Stimulated activated CD8-positive, alpha-beta memory T cell treated with anti-CD3 and anti-CD28 coated beads, Interleukin-15, amount 100 ng/mL, for 4 hours (primary cell): ENCODE data around the gene HOXB3.
A peak's percentile ranks its signal among the peaks of the same experiment; 100 is the strongest.

ENCODE experiments used
- DNase-seq, 2 donors: peaks; one replicate each; pipeline ENCODE4 v3.0.0-alpha.2; 2020; ENCODE audit warnings: low read depth in 2 of 2

Gene HOXB3

GRCh38 chr17:48597778-48598631 is 8.0 kb upstream of the HOXB3 start:
- DNase-seq, result no peak

- no peak for DNase-seq
Measured at GRCh38 chr17:48597528-48597777, 7.4 kb upstream of the HOXB3 start.

GRCh38 chr17:48596735-48597527 is 6.9 kb upstream of the HOXB3 start:
- no peak for DNase-seq

GRCh38 chr17:48596000-48596734 is 6.1 kb upstream of the HOXB3 start:
- DNase-seq, result no peak

GRCh38 chr17:48595278-48595999 is 5.4 kb upstream of the HOXB3 start:
- no peak for DNase-seq

GRCh38 chr17:48594538-48595277 is 4.7 kb upstream of the HOXB3 start:
- no peak for DNase-seq

GRCh38 chr17:48593840-48594537 is 3.9 kb upstream of the HOXB3 start:
- DNase-seq, result peak; percentile 45 to 51

- DNase-seq, result no peak
Measured at GRCh38 chr17:48593126-48593829, 3.2 kb upstream of the HOXB3 start, which contains the start of gene HOXB5. Gene HOXB5 (minus strand): TSS chr17:48593779. CDS start chr17:48593682, 97 bp downstream.

GRCh38 chr17:48592577-48592976 is 2.5 kb upstream of the HOXB3 start:
- DNase-seq, result no peak

GRCh38 chr17:48592057-48592514 is 2.0 kb upstream of the HOXB3 start:
- DNase-seq, result no peak

GRCh38 chr17:48591255-48592056 is 1.4 kb upstream of the HOXB3 start:
- DNase-seq, result no peak

- DNase-seq, result no peak
Measured at GRCh38 chr17:48590607-48591161, 643 bp upstream of the HOXB3 start.

GRCh38 chr17:48589060-48589830 is 796 bp downstream of the HOXB3 start:
- no peak for DNase-seq

GRCh38 chr17:48588528-48588927 is 1.5 kb downstream of the HOXB3 start:
- DNase-seq, result no peak

GRCh38 chr17:48588074-48588415 is 2.0 kb downstream of the HOXB3 start:
- DNase-seq, result no peak

- no peak for DNase-seq
Measured at GRCh38 chr17:48587276-48588073, 2.6 kb downstream of the HOXB3 start.
